HepG2 (cell line): ENCODE results near the gene EGFL8. TPM values are rescaled to one million over a fixed set of nuclear protein-coding genes. Genes with fewer than 3 reads are reported as not detected.
A peak's percentile ranks its signal among the peaks of the same experiment; 100 is the strongest.

Source experiments
- FOXC1 ChIP-seq: sonication (generic); formaldehyde crosslinking; IDR thresholded peaks from 2 replicates; pipeline ENCODE4 v1.8.0; 2022; ENCODE audit warnings: mild to moderate bottlenecking, missing genetic modification reagents, borderline replicate concordance
- KLF15 ChIP-seq: sonication (generic); formaldehyde crosslinking; IDR thresholded peaks from 2 replicates; pipeline ENCODE4 v1.8.1; 2023; ENCODE audit warnings: borderline replicate concordance, mild to moderate bottlenecking, inconsistent platforms, missing genetic modification reagents, mixed read lengths
- NFYC ChIP-seq: IDR thresholded peaks from 2 replicates; pipeline ENCODE4 v1.6.1; 2016; ENCODE audit warnings: missing genetic modification reagents, missing compliant biosample characterization
- PRDM15 ChIP-seq: sonication (generic); formaldehyde crosslinking; IDR thresholded peaks from 2 replicates; pipeline ENCODE4 v1.4.0; 2020; ENCODE audit warnings: missing genetic modification reagents
- TFE3 ChIP-seq: IDR thresholded peaks from 2 replicates; pipeline ENCODE4 v1.6.1; 2016
- ZBTB34 ChIP-seq: sonication (generic); formaldehyde crosslinking; IDR thresholded peaks from 2 replicates; pipeline ENCODE4 v1.8.0; 2022; ENCODE audit warnings: mild to moderate bottlenecking, missing genetic modification reagents
- ZKSCAN1 ChIP-seq: fragments of 150-350 bp; IDR thresholded peaks from 2 replicates; pipeline ENCODE4 v1.6.1; 2014; ENCODE audit warnings: low read length
- ZNF138 ChIP-seq: sonication (generic); formaldehyde crosslinking; IDR thresholded peaks from 2 replicates; pipeline ENCODE4 v1.5.0; 2020; ENCODE audit warnings: mild to moderate bottlenecking, low read depth, missing genetic modification reagents
- ZNF251 ChIP-seq: sonication (generic); formaldehyde crosslinking; IDR thresholded peaks from 2 replicates; pipeline ENCODE4 v1.9.0; 2021; ENCODE audit warnings: mild to moderate bottlenecking, missing genetic modification reagents
- ZNF556 ChIP-seq: sonication (generic); formaldehyde crosslinking; IDR thresholded peaks from 2 replicates; pipeline ENCODE4 v1.4.0; 2020; ENCODE audit warnings: mild to moderate bottlenecking, missing genetic modification reagents, borderline replicate concordance
- ZNF562 ChIP-seq: sonication (generic); formaldehyde crosslinking; IDR thresholded peaks from 2 replicates; pipeline ENCODE4 v1.8.0; 2022; ENCODE audit warnings: missing genetic modification reagents, borderline replicate concordance
- ZNF607 ChIP-seq: sonication (generic); formaldehyde crosslinking; IDR thresholded peaks from 2 replicates; pipeline ENCODE4 v1.5.1; 2020; ENCODE audit warnings: missing genetic modification reagents, mild to moderate bottlenecking, borderline replicate concordance
- ZNF674 ChIP-seq: sonication (generic); formaldehyde crosslinking; IDR thresholded peaks from 2 replicates; pipeline ENCODE4 v1.5.0; 2020; ENCODE audit warnings: low read depth, mild to moderate bottlenecking, missing genetic modification reagents
- ZNF776 ChIP-seq: sonication (generic); formaldehyde crosslinking; IDR thresholded peaks from 2 replicates; pipeline ENCODE4 v1.4.0; 2020; ENCODE audit warnings: mild to moderate bottlenecking, missing genetic modification reagents
- polyA plus RNA-seq, 8 experiments: library from polyadenylated mRNA; depleted of rRNA in 3 of 8; stranded (reverse) in 7 of 8; unstranded in 1 of 8; fragments of >200 nt; fragmentation: Illumina TruSeq in 4 of 8; extraction: Trizol in 4 of 8; gene quantifications; 2 replicates each; pipeline versions ENCODE4 v1.2.1 to v1.2.3, GENCODE V29; 2011 to 2016; ENCODE audit warnings: low read depth in 4 of 8, missing spikeins in 1 of 8, mixed read lengths in 1 of 8; ENCODE audit not compliant: insufficient read depth in 1 of 8
- total RNA-seq, 5 experiments: library from RNA; depleted of rRNA; stranded (reverse); fragments of >200 nt; fragmentation: Illumina TruSeq; extraction: Trizol; gene quantifications; 2 replicates each; pipeline ENCODE4 v1.2.3, GENCODE V29; 2016; ENCODE audit warnings: low read depth in 1 of 5
- TF ChIP-seq, protein P1 (sequence below): sonication (generic); formaldehyde crosslinking; IDR thresholded peaks from 2 replicates; pipeline ENCODE4 v1.4.0; 2020; ENCODE audit warnings: missing genetic modification reagents, mild to moderate bottlenecking, borderline replicate concordance
- TF ChIP-seq, protein P2 (sequence below): fragments of 450-650 bp; IDR thresholded peaks from 2 replicates; pipeline ENCODE4 v1.6.1; 2016

EGFL8 gene
- total and polyA plus RNA-seq, 2 of the 13 experiments (the other 11 are each of a cell fraction or from before 2014, with no cell fraction given), result 10.0 to 11.5 TPM

DNA sequence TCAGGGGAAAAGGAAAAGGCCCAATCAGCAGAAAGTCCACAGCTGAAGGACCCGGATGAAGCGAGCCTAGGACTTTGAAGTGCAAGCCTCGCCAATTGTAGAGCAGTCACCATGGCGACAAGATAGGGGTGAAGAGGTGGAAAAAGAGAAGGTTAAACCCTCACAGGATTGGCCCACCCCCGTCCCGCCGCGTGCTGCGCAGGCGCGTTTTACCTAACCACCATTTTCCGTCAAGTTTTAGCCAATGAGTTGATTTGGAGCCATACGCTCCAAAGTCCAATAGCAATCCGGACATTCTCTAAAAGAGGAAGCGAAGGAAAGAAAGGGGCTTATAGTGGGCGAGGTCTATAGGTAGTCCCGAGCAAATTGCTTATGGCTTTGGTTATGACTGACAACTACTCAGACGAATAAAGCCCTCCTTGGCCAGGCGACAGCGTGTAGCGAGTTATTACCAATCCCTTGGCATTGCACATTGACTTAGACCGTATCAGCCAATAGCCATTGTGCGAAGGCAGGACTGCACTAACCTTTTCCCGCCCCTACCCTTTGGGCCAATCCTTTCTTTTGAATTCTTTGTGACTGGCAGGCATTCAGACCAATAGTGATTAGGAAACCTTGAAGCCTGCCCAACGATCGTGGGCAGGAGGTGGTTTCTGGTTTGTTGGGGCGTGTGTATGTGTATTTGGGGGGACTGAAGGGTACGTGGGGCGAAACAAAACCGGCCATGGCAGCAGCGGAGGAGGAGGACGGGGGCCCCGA lies 13.6 kb downstream of the EGFL8 start, which contains the start of gene RNF5 (continued):
- TF ChIP-seq TFE3 (CRISPR knock-in tag) (no peak), ZNF776 (no peak), FOXC1 (CRISPR knock-in tag) (0 out of 2 replicates have a peak, but pooled peaks have one; percentile 27), KLF15 (CRISPR knock-in tag) (no peak), ZNF607 (CRISPR knock-in tag) (no peak), NFYC (peak; percentile 91), ZNF562 (CRISPR knock-in tag) (no peak), ZKSCAN1 (no peak), ZBTB34 (no peak), ZNF251 (CRISPR knock-in tag) (no peak), ZNF556 (CRISPR knock-in tag) (no peak), ZNF674 (no peak), ZNF138 (CRISPR knock-in tag) (no peak), PRDM15 (CRISPR knock-in tag) (no peak)
- TF ChIP-seq, protein P1, sequence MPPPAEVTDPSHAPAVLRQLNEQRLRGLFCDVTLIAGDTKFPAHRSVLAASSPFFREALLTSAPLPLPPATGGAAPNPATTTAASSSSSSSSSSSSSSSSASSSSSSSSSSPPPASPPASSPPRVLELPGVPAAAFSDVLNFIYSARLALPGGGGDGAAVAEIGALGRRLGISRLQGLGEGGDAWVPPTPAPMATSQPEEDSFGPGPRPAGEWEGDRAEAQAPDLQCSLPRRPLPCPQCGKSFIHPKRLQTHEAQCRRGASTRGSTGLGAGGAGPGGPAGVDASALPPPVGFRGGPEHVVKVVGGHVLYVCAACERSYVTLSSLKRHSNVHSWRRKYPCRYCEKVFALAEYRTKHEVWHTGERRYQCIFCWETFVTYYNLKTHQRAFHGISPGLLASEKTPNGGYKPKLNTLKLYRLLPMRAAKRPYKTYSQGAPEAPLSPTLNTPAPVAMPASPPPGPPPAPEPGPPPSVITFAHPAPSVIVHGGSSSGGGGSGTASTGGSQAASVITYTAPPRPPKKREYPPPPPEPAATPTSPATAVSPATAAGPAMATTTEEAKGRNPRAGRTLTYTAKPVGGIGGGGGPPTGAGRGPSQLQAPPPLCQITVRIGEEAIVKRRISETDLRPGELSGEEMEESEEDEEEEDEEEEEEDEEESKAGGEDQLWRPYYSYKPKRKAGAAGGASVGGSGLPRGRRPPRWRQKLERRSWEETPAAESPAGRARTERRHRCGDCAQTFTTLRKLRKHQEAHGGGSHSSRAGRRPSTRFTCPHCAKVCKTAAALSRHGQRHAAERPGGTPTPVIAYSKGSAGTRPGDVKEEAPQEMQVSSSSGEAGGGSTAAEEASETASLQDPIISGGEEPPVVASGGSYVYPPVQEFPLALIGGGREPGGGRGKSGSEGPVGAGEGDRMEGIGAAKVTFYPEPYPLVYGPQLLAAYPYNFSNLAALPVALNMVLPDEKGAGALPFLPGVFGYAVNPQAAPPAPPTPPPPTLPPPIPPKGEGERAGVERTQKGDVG (CRISPR knock-in tag), result peak; percentile 10; the same call in 1 of the 2 replicates
- TF ChIP-seq, protein P2, sequence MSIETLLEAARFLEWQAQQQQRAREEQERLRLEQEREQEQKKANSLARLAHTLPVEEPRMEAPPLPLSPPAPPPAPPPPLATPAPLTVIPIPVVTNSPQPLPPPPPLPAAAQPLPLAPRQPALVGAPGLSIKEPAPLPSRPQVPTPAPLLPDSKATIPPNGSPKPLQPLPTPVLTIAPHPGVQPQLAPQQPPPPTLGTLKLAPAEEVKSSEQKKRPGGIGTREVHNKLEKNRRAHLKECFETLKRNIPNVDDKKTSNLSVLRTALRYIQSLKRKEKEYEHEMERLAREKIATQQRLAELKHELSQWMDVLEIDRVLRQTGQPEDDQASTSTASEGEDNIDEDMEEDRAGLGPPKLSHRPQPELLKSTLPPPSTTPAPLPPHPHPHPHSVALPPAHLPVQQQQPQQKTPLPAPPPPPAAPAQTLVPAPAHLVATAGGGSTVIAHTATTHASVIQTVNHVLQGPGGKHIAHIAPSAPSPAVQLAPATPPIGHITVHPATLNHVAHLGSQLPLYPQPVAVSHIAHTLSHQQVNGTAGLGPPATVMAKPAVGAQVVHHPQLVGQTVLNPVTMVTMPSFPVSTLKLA, result peak; percentile 57; the same call in 1 of the 2 replicates
